ENCODE data around the gene MAP6.
A peak's percentile ranks its signal among the peaks of the same experiment; 100 is the strongest.

MAP6 gene

DNA sequence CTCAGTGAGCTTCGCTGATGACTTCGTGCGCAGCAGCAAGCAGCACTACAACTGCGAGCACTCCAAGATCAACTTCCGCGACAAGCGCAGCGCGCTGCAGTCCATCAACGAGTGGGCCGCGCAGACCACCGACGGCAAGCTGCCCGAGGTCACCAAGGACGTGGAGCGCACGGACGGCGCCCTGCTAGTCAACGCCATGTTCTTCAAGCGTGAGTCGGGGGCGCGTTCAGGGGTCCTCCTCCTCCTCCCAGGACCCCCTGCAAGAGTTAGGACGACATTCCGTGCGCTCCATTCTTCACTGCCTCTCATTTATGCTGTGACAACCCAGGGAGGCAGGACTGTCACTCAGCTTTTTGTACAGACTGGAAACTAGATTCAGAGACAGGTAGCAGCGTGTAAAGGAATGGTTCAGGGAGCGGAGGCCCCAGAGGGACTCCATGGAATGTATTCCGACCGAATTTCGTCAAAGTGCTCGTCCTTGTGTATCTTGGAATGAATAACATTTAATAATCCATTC, 102.0 kb downstream of the MAP6 start:
- DNase-seq (ENCODE audit: low spot score): no peak

DNA sequence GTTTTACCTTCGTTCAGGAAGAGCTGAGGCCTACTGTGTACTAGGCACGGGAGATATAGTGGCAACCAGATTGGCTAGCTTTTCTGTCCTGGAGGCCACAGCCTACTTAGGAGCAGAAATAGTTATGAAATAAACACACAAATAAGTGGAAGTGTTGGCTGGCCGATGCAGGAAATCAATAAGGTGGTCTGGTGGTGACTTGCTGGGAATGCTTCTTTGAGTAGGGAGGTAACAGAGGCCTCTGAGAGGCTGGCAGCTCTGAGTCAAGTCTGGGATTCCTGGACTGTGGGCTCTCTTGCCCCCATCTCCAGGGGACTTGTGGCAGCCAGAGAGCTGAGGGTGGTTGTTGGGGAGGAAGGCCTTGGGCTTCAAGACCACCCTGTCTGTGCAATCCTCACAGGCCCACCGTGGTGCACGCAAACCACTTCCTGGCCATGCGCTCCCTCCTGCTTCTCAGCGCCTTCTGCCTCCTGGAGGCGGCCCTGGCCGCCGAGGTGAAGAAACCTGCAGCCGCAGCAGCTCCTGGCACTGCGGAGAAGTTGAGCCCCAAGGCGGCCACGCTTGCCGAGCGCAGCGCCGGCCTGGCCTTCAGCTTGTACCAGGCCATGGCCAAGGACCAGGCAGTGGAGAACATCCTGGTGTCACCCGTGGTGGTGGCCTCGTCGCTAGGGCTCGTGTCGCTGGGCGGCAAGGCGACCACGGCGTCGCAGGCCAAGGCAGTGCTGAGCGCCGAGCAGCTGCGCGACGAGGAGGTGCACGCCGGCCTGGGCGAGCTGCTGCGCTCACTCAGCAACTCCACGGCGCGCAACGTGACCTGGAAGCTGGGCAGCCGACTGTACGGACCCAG, 102.7 kb downstream of the MAP6 start:
- no peak for DNase-seq (ENCODE audit: low spot score)

DNA sequence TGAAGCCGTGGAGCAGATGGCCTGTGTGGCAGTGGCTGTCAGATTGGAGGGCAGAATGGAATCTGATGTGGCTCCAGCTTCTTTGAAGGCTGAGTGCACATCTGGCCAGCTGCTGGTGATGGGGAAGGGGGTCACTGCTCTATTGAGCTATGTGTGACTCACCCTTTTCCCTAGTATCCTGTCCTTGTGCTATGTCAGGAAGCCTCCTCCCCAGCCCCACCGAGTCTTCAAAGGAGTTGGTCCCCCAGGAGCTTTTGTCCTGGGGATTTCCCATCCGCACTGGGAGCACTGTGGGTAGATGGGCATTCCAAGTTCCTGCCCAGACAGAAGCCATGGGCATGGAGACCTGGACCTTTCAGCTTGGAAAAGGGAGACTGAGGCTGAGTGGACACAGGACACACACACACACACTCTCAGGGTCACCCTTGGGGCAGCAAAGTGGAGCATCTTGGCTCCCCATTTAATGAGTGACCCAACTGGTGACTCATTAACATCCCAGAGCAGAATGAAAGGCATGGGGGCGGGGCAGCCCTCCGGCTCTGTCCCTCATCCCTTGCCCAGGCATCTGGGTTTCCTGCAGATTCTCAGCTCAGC, 103.5 kb downstream of the MAP6 start:
- no peak for DNase-seq (ENCODE audit: low spot score)

DNA sequence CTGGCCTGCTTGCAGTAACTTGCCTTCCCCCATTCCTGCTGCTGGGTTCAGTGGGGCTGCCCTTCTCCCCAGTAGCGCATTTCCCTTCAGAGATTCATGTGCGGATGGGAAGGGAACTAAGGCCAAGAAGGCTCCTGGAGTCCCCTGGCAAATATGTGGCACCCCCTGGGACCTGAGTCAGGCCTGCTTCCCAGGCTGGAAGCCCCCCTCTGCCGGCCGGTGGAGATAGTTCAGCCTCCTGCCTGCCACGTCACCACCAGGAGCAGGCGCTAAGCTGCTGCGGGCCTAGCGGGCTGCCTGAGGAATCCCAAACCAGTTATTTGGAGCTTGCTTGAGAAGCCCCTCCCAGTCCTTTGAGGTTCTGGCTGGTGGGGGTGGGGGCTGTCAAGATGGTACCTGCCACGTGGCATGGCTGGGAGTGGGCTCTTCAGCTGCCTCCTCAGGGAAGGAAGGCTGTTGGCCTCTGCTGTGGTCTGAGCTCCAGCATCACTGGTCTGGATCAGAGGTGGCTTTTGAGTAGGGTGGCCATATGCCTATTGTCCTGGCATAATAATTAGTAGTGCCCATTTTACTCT, 104.8 kb downstream of the MAP6 start:
- DNase-seq (ENCODE audit: low spot score): no peak

DNA sequence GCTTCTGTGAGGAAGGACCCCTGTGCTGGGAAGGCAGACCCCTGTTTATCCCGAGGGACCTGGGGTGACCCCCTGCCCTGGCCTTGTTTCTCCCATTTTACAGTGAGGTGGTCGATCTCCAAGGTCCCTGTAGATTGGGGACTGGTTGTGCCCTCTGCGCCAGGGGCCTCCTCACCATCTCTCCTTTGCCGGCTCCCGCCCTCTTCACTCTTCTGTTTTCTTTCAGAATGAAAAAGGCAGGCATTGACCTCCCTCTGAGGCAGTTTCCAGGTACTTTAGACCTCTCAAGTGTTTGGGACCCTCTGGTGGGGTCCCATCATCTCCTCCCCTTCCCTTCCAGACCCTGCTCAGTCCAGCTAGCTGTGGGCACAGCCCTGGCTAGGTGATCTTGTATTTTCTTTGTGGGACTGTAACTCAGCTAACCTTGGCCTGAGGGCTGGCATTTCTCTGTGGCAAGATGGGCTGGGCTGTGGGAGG, 105.3 kb downstream of the MAP6 start:
- no peak for DNase-seq (ENCODE audit: low spot score)

DNA sequence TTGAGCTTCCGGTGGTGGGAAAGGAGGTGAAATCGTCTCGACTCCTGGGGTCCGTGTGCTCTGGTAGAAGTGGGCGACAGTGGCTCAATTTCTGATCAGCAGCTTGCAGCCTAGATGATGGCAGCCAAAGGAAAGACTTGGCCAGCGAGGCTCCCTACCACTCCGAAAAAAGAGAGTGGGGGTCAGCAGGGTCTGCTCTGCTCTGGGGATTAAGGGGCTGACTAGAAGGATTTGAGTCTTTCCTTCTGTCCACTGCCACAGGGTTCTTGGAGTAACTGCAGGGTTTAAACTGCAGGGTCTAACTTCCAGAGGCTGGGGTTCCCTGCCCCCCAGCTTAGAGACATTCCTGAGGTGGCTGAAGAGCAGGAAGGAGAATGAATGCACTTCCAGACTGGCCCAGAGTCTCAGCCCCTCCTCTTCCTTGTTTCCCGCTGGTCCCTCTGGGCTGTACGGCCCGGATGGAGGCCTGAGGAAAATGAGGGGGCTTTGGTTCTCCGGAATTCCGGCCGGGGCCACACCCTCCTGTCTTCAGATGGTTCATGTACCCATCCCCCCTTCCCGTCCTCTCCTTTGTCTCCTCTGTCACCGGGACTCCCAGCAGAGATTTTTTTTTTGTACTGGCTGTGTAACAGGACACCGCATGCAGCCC, 105.9 kb downstream of the MAP6 start:
- no peak for DNase-seq (ENCODE audit: low spot score)

DNA sequence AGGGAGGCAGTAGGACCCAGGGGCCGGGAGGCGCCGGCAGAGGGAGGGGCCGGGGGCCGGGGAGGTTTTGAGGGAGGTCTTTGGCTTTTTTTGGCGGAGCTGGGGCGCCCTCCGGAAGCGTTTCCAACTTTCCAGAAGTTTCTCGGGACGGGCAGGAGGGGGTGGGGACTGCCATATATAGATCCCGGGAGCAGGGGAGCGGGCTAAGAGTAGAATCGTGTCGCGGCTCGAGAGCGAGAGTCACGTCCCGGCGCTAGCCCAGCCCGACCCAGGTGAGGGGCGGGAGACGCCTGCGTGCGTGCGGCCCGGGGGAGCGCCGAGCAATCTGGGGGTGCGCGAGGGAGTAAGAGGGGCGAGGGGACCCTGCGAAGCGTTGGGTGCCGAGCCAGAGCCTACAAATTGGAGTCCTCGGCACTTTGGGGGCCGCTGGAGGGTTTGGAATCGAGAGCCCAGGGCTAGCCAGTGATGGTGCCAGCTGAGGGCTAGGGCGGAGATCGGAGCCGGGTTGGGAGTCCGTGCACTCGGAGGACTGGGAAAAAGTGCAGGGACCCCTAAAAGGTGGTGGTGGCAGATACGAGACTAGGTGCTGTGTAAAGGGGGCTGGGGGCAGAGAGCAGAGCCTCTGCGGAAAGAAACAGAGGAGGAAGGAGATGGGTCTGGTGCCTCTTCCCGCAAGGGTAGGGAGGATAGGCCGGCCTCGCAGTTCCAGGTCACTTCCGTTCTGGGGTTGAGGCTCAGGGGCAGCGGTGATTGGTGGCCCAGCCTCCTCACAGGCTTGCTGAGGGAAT, 106.6 kb downstream of the MAP6 start, which contains the start of gene SERPINH1:
TSS of gene SERPINH1 (plus strand) at position 206 of the 788 bp plus-strand sequence. CDS start 4,097 bp downstream, outside the sequence.
- peak; percentile 64 for DNase-seq (ENCODE audit: low spot score)

DNA sequence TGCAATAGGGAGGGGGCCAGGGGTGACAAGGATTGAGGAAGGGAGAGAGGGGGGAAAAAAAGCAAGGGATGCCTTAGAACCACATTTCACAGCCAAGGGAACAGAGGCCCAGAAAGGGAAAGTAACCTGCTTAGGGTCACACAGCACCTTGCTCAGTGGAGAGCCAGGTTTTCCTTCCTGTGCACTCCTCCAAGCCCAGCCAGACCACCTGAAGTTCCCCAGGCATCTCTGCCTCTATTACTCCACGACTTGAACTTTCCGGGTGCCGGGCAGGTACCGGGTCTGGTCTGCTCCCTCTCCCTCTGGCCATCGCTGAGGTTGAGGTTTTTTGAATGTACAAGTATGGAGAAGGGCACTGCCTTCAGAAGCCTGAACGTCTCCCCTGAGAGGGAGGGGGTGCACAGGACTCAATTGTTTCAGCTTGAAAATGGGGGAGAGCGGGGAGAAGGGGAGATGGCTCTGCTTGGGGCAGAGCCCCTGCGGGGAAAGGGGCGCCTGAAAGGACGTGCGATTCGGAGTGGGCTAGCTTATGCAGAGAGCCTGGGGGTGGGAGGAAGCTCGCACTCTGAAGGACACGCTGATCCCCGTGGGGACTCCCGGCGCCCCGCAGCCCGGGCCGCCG, 107.3 kb downstream of the MAP6 start:
- no peak for DNase-seq (ENCODE audit: low spot score)

DNA sequence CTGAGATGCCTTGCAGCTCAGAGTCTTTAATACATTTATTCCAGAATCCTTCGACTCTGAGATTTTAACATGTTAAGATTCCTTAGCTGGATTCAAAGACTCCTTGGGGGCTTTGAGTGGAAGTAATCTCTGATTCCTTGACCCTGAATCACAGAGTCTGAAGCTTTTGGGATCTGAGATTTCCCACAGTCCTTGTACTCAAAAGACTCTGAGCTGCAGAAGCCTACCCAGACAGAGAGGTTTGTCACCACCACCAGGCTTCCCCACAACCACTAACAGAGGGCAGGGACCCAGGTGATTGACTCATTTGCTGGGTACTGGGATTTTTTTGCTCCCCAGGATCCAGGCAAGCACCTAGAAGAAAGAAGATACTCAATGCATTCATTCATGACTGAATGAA, 108.2 kb downstream of the MAP6 start:
- no peak for DNase-seq (ENCODE audit: low spot score)

DNA sequence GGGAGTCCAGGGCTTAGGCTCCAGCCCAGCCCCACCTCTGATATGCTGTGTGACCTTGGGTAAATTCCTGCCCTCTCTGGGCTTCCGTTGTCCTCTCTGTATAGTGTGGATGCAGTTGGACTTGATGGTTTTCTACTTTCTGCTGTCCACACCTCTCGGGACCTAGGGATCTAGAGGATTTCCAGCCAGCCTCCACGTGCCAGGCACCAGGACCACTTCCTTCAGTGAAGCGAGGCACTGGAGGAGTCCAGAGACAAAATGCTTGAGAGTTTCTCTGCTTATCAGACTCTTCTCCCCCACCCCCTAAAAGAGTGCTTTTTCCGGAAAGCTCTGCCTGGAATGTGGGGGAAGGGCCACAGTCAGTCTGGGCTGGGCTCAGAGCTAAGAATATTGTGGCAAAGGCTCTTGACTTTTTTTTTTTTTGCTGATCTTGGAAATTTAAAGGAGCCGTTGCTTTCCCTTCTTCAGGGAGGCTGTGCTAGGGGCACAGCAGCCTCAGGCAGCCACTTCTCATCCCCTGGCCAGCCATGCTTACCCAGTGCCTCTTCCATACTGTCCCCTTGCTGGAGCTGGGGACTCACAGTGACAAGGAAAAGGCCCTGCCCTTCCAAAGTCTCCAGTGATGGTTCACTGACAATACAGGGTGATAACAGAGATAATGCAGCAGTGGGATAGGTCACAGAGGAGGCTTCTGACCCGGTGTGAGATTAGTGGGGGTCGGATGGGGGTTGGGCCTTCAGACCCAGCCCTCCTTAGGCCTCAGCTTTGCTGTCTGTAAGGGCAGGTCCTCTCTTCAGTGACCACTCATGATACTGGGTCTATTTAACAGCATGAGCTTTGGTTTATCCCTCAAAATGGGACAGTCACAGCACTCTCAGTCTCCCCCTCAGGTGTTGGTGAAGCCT, 109.6 kb downstream of the MAP6 start:
- no peak for DNase-seq (ENCODE audit: low spot score)

DNA sequence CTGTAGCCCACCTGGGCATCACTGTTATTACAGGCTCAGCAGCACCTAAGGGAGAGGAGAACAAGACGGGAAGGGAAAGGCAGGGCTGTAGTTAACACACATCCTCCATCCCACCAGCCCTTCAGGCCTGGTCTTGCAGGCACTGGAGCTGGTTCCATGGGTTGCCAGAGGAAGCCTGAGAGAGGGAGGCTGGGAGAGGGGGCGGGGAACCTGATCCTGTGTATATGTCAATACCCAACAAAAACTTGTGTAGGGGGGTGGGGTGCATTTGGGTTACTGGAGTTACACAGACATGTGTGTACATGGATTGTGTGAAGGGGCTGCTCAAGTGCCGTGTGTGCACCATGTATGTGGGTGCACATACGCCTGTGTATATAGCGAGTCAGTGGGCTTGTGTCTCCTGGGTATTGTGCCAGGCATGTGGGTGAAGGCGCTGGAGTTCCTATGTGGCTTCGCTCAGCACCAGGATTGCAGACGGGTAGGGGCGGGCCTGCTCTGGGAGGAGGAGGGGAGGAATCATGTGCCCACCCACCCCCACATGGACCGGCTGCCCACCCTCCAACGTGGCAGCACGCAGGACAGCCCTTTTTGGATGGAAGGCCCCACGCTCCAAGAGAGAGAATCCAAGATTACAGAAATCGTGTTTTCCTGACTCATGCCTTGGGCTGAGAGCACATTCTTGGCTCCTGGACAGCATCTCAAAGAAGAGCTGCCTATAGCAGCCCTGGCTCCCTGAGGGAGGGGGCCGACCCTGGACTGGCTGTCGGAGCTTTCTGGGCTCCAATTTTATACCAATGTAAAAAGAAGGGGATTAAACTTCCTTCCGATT, 111.0 kb downstream of the MAP6 start:
- DNase-seq (ENCODE audit: low spot score): no peak

DNA sequence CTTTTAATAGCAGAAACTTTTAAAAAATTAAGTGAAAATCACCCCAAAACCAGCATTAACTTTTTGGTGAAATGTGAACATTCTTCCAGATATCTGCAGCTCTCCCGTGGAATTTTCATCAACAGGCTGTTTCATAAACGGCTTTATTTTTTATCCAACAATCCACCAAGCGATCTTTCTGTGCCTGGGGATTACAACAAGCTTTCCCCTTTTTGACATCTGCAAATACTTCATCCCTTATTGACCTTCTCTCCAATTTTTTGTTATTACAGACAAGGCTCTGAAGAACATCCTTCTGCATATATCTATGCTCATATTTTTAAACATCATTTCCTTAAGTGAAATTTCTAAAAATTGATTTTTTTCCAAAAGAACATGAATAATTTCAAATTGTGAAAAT, 112.6 kb downstream of the MAP6 start:
- no peak for DNase-seq (ENCODE audit: low spot score)

DNA sequence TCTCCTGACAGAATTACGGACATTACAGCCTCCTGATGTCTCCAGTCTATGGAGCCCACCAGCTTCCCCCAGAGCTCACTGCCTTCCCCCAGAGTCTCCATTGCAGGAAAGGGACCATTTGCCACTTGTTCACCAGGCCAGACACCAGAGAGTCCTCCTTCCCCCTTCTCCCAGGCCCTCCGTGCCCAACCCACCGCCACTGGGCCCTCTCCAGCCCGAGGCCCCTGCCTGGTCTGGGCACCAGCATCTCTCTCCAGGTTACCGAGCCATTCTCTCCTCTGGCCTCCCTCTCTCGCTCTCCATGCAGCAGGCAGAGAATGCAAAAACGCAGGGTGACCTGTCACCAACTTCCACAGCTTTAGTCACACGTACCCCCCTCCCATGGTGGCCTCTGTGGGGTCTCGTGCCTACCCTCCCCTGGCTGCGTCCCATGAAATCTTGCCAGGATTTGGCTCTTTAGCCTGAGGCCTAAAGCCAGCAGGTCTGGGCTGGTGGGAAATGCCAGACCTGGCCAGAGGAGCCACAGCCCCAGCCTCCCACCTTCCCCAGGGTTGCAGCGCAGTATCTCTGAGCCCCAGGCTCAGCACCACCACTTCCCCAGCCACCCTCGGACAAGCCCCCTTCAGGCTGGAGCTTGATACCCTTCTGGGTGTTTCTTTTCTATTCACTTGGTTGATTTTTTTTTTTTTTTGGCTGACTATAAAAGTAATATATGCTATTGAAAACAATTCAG, 113.6 kb downstream of the MAP6 start:
- DNase-seq (ENCODE audit: low spot score): no peak

DNA sequence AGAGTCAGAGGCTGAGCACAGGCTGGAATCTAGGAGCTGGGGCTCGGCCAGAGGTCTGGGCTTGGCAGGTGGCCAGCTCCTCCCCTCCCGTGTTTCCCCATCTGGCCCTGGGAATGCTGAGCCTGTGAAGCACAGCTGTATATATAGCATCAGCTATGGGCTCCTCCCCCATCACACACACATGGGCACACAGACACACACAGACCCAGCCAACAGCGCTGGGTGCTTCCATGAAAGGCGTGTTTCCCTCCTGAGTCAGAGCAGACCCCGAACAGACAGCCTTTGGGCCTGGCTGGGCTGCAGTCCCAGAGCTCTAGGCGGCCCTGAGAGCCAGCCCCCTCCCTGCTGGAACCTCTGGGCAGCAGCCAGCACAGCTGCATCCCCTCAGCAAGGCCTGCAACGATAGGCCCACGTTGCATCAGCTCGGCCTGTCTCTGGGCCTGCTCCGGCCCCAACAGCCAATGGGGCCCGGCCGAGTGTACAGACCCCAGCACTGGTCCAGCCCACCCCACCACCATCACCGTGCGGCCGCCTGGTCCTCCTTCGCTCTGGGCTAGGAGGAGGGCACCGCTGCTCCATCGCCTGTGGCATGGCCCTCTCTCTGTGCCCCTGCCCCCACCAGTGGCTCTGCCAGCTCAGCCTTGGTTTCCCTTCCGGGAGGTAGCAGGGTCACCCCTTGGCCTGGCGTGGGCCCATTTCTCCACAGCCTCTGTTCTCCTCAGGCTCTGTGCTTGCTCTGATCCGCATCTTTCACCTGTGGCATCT, 114.4 kb downstream of the MAP6 start:
- DNase-seq (ENCODE audit: low spot score): no peak

DNA sequence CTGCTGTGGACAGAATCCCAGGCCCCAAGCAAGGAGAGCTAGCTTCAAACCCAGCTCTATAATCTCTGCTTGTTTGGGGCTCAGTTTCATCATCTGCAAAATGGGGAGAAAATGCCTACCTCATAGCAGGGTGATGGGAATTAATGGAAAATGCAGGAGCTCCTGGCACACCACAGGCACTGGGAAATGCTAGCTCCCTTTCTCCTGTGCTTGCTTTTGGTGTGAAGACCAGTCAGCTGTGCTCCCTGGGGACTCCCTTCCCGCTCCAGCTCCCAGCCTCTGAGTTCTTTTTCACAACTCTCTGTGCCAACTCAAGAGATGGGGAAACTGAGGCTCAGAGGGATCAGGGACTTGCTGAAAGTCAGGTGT, 115.0 kb downstream of the MAP6 start:
- DNase-seq (ENCODE audit: low spot score): no peak

DNA sequence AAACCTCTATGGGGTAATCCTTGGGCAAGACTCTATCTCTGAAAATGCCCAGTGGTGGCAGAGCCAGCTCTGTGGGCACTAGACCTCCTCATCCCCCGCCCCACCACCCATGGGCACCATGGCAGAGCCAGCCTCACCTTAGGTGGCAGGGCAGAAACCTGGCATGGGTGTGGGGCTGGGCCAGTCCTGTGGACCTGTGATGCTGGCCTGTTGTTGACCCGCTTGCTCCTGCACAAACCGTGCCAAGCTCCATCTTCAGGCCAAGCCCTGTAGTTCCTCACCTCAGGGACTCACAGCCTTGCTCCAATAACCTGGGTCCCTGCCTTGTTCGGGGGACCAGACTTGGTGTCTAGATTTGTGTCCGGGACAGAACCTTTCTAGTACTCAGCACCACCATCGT, 115.7 kb downstream of the MAP6 start:
- no peak for DNase-seq (ENCODE audit: low spot score)

DNA sequence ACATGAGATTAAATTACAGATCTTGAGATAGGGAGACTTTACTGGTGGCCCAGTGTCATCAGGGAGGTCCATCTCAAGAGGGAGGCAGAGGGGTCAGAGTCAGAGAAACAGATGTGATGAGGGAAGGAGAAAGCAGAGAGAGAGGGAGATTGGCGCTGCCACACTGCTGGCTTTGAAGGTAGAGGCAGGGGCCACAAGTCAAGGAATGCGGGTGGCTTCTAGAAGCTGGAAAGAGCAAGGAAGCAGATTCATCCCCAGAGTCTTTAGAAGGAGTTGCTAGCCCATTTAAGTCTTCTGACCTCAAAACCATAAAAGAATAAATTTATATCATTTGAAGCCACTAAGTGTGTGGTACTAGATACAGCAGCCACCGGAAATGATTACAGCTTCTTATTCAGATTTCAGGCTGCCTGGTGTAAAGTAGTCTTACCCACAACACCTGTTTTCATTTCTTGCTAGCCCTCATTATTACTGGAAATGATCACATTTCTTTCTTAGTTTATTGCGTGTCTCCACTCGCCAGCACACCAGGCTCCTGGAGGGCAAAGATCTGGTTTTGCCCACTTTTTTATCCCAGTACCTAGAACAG, 119.4 kb downstream of the MAP6 start:
- DNase-seq (ENCODE audit: low spot score): no peak

Measured in CD4-positive, alpha-beta T cell treated with Interleukin-6 at 100 ng/mL for 8 hours (primary cell).